HepG2 (cell line): ENCODE data around the gene EFNA4. TPM values are rescaled to one million over a fixed set of nuclear protein-coding genes. Genes with fewer than 3 reads are reported as not detected.
A peak's percentile ranks its signal among the peaks of the same experiment; 100 is the strongest.

ENCODE experiments used
- ATAC-seq: fragments of 200-7000 bp; cut with Tn5 transposase; 3 replicates; pipeline ENCODE4 v1.9.1; 2020; ENCODE audit warnings: mild to moderate bottlenecking, moderate library complexity
- BruUV-seq: library from RNA; stranded (reverse); fragments of 400-500 nt; replicated peaks from 2 replicates; lab custom pipeline; 2021; lab: Mats Ljungman, UMichigan
- CTCF ChIA-PET: fragments of 300-600 bp; formaldehyde crosslinking; extraction: SDS; loops from one replicate; lab custom pipeline; 2021; ENCODE audit warnings: low total read pairs, inconsistent platforms, low intra/inter-chr PET ratio; lab: Yijun Ruan, JAX
- POLR2A ChIA-PET: fragments of 350-600 bp; sonication (Branson Sonifier 250); formaldehyde crosslinking; loops from one replicate; lab custom pipeline; 2020; ENCODE audit warnings: antibody characterized with exemption, inconsistent platforms; lab: Yijun Ruan, JAX
- DNase-seq: peaks from one replicate; pipeline ENCODE4 v3.0.0-alpha.2; 2015; ENCODE audit warnings: low spot score
- FAIRE-seq: peaks from 3 replicates; lab custom pipeline; 2011; peaks lifted over from hg19 to GRCh38; lab: Jason Lieb, UNC
- H2AFZ ChIP-seq: one replicate; pipeline ENCODE4 v1.6.1; 2011; ENCODE audit warnings: low read length, inconsistent platforms
- H3K27ac ChIP-seq: fragments of 300-600 bp; 3 replicates; pipeline ENCODE4 v1.8.0; 2011; ENCODE audit warnings: mixed run types, mild to moderate bottlenecking, mixed read lengths, low read length, inconsistent platforms; ENCODE audit not compliant: insufficient read depth; ENCODE audit errors: extremely low read length
- H3K27me3 ChIP-seq, 2 experiments: fragments of 200-600 bp in 1 of 2; 2 replicates in 1 of 2; 3 replicates in 1 of 2; pipeline versions ENCODE4 v1.6.0 to v1.8.0; 2011; ENCODE audit warnings: low read length in 2 of 2, mild to moderate bottlenecking in 2 of 2, moderate library complexity in 2 of 2, inconsistent platforms in 1 of 2; ENCODE audit not compliant: insufficient read depth in 2 of 2, control insufficient read depth in 1 of 2
- H3K36me3 ChIP-seq, 2 experiments: fragments of 200-600 bp in 1 of 2; replicated peaks in 1 of 2; 2 replicates in 1 of 2; 3 replicates in 1 of 2; pipeline versions ENCODE4 v1.5.1 to v1.8.0; 2011; ENCODE audit warnings: low read length in 2 of 2, inconsistent platforms in 1 of 2; ENCODE audit not compliant: insufficient read depth in 2 of 2, control insufficient read depth in 1 of 2
- H3K4me1 ChIP-seq: 2 replicates; pipeline ENCODE4 v1.5.1; 2012; ENCODE audit warnings: low read length, inconsistent platforms; ENCODE audit not compliant: insufficient read depth
- H3K4me2 ChIP-seq: 2 replicates; pipeline ENCODE4 v1.6.0; 2011; ENCODE audit warnings: low read depth, low read length, inconsistent platforms
- H3K4me3 ChIP-seq, 3 experiments: fragments of 200-600 bp in 1 of 3; sonication (generic), shearing (Covaris generic) in 1 of 3; replicated peaks in 1 of 3; 2 replicates each; pipeline ENCODE4 v1.5.1; 2011 to 2016; ENCODE audit warnings: low read length in 3 of 3, inconsistent platforms in 2 of 3, low read depth in 2 of 3, mild to moderate bottlenecking in 2 of 3, control low read depth in 1 of 3, mixed read lengths in 1 of 3; ENCODE audit not compliant: insufficient read depth in 1 of 3
- H3K79me2 ChIP-seq: one replicate; pipeline ENCODE4 v1.6.1; 2011; ENCODE audit warnings: low read length, inconsistent platforms; ENCODE audit not compliant: insufficient read depth
- H3K9ac ChIP-seq: 2 replicates; pipeline ENCODE4 v1.6.0; 2011; ENCODE audit warnings: mild to moderate bottlenecking, low read depth, low read length, inconsistent platforms; ENCODE audit not compliant: insufficient read depth
- H3K9me3 ChIP-seq: 2 replicates; pipeline ENCODE4 v1.5.1; 2012; ENCODE audit warnings: mild to moderate bottlenecking, low read length
- H4K20me1 ChIP-seq: 2 replicates; pipeline ENCODE4 v1.6.0; 2011; ENCODE audit warnings: inconsistent platforms, mild to moderate bottlenecking, low read length, moderate library complexity; ENCODE audit not compliant: insufficient read depth
- ARNTL ChIP-seq: sonication (generic); formaldehyde crosslinking; IDR thresholded peaks from 2 replicates; pipeline ENCODE4 v1.4.0; 2020; ENCODE audit warnings: mild to moderate bottlenecking, missing genetic modification reagents
- GPN1 ChIP-seq: sonication (generic); formaldehyde crosslinking; IDR thresholded peaks from 2 replicates; pipeline ENCODE4 v1.5.1; 2020; ENCODE audit warnings: missing genetic modification reagents, borderline replicate concordance
- HMGXB3 ChIP-seq: sonication (generic); formaldehyde crosslinking; IDR thresholded peaks from 2 replicates; pipeline ENCODE4 v1.4.0; 2020; ENCODE audit warnings: missing genetic modification reagents, borderline replicate concordance
- IRX3 ChIP-seq: sonication (generic); formaldehyde crosslinking; IDR thresholded peaks from 2 replicates; pipeline ENCODE4 v1.8.1; 2023; ENCODE audit warnings: mild to moderate bottlenecking, low read depth, missing genetic modification reagents, borderline replicate concordance
- MTF2 ChIP-seq: sonication (generic); formaldehyde crosslinking; IDR thresholded peaks from 2 replicates; pipeline ENCODE4 v1.5.0; 2020; ENCODE audit warnings: missing genetic modification reagents, borderline replicate concordance
- RCOR2 ChIP-seq: IDR thresholded peaks from 2 replicates; pipeline ENCODE4 v1.6.1; 2016; ENCODE audit warnings: missing biosample characterization, missing genetic modification reagents
- SALL1 ChIP-seq: sonication (generic); formaldehyde crosslinking; IDR thresholded peaks from 2 replicates; pipeline ENCODE4 v1.8.0; 2022; ENCODE audit warnings: mild to moderate bottlenecking, missing genetic modification reagents
- SATB2 ChIP-seq: sonication (generic); formaldehyde crosslinking; IDR thresholded peaks from 2 replicates; pipeline ENCODE4 v1.5.0; 2020; ENCODE audit warnings: missing genetic modification reagents
- SRY ChIP-seq: sonication (generic); formaldehyde crosslinking; IDR thresholded peaks from 2 replicates; pipeline ENCODE4 v1.8.0; 2022; ENCODE audit warnings: mild to moderate bottlenecking, missing genetic modification reagents
- ZKSCAN8 ChIP-seq: IDR thresholded peaks from 2 replicates; pipeline ENCODE4 v1.6.1; 2016; ENCODE audit warnings: borderline replicate concordance, missing genetic modification reagents, missing compliant biosample characterization
- ZNF34 ChIP-seq: sonication (generic); formaldehyde crosslinking; IDR thresholded peaks from 2 replicates; pipeline ENCODE4 v1.4.0; 2020; ENCODE audit warnings: mild to moderate bottlenecking, missing genetic modification reagents, borderline replicate concordance
- ZNF761 ChIP-seq: sonication (generic); formaldehyde crosslinking; conservative IDR thresholded peaks from 2 replicates; pipeline ENCODE4 v1.4.0; 2020; ENCODE audit warnings: mild to moderate bottlenecking, missing genetic modification reagents
- ZNF784 ChIP-seq: sonication (generic); formaldehyde crosslinking; IDR thresholded peaks from 2 replicates; pipeline ENCODE4 v1.5.1; 2020; ENCODE audit warnings: missing genetic modification reagents, mild to moderate bottlenecking, borderline replicate concordance
- ZSCAN31 ChIP-seq: sonication (generic); formaldehyde crosslinking; IDR thresholded peaks from 2 replicates; pipeline ENCODE4 v1.5.0; 2020; ENCODE audit warnings: low read depth, mild to moderate bottlenecking, missing genetic modification reagents
- WGBS: methylation state at CpG from one replicate; pipeline ENCODE4 v1.1.6; 2017; ENCODE audit warnings: low lambda C conversion rate; 5-methylcytosine and 5-hydroxymethylcytosine counted together
- in situ Hi-C: cut with HindIII; loops from 2 replicates; pipeline ENCODE4 v1.10.0; 2017; ENCODE audit warnings: low pct_unique_long_range_greater_than_20kb; ENCODE audit not compliant: extremely low pct_ligation_motif_present
- intact Hi-C: fragments of 100-400 bp; cut with micrococcal nuclease; formaldehyde crosslinking; loops from one replicate; pipeline ENCODE4 v1.10.0; 2022; ENCODE audit not compliant: unreplicated experiment
- polyA plus RNA-seq, 8 experiments: library from polyadenylated mRNA; depleted of rRNA in 3 of 8; stranded (reverse) in 7 of 8; unstranded in 1 of 8; fragments of >200 nt; fragmentation: Illumina TruSeq in 4 of 8; extraction: Trizol in 4 of 8; gene quantifications; 2 replicates each; pipeline versions ENCODE4 v1.2.1 to v1.2.3, GENCODE V29; 2011 to 2016; ENCODE audit warnings: low read depth in 4 of 8, missing spikeins in 1 of 8, mixed read lengths in 1 of 8; ENCODE audit not compliant: insufficient read depth in 1 of 8
- total RNA-seq, 5 experiments: library from RNA; depleted of rRNA; stranded (reverse); fragments of >200 nt; fragmentation: Illumina TruSeq; extraction: Trizol; gene quantifications; 2 replicates each; pipeline ENCODE4 v1.2.3, GENCODE V29; 2016; ENCODE audit warnings: low read depth in 1 of 5

Gene EFNA4
- total and polyA plus RNA-seq, 2 of the 13 experiments (the other 11 are each of a cell fraction or from before 2014, with no cell fraction given), result 12.0 to 17.2 TPM

- in situ Hi-C loops, result no loop called here
- no peak overlapping the region for H3K9ac ChIP-seq
- DNase-seq, result no peak
- peaks cover 27 to 68% of the 10 kb centered on the region in 2 experiments for H3K27me3 ChIP-seq
- H2AFZ ChIP-seq, result no peak overlapping the region
- H3K36me3 ChIP-seq, result no peaks in the 10 kb centered on the region
- WGBS, result 5% methylated on average over 30 of the region's 36 CpGs
- POLR2A ChIA-PET, result no interaction called here
- no peak for ATAC-seq
- no TSS peak for BruUV-seq
- CTCF ChIA-PET, result interaction anchor here (1.4 kb wide), 1 partner anchor 81 kb away, joined by 4 read pairs; the partner anchor contains the start of gene ZBTB7B
- H3K9me3 ChIP-seq, result no peaks in the 10 kb centered on the region
- peak overlapping the region; percentile 22 to 70 (median 41); a peak in 5 of 6 replicates for H3K4me3 ChIP-seq
- no peak overlapping the region for H3K27ac ChIP-seq
- H3K4me2 ChIP-seq, result peak overlapping the region; percentile 90
- no peak for FAIRE-seq
- H3K79me2 ChIP-seq, result no peaks in the 10 kb centered on the region
- peaks cover 88% of the 10 kb centered on the region for H3K4me1 ChIP-seq
- H4K20me1 ChIP-seq, result peaks cover 4% of the 10 kb centered on the region; the same call in 1 of the 2 replicates
- intact Hi-C loops, result loop anchor here (5.0 to 10.0 kb wide), 2 partner anchors 35 to 178 kb away; no protein-coding TSS in a partner anchor
- TF ChIP-seq ZNF34 (CRISPR knock-in tag) (no peak), SRY (no peak), ARNTL (CRISPR knock-in tag) (no peak), HMGXB3 (CRISPR knock-in tag) (no peak), IRX3 (CRISPR knock-in tag) (no peak), RCOR2 (CRISPR knock-in tag) (no peak), SALL1 (CRISPR knock-in tag) (0 out of 2 replicates have a peak, but pooled peaks have one; percentile 1), ZNF784 (CRISPR knock-in tag) (no peak), MTF2 (CRISPR knock-in tag) (peak; percentile 62), GPN1 (CRISPR knock-in tag) (no peak), ZKSCAN8 (CRISPR knock-in tag) (no peak), SATB2 (no peak), ZNF761 (CRISPR knock-in tag) (no peak), ZSCAN31 (CRISPR knock-in tag) (no peak)
Measured at GRCh38 chr1:155082301-155083051, 18.9 kb downstream of the EFNA4 start.
